T-cell (primary cell): ENCODE results near the gene SINHCAF. TPM values are rescaled to one million over a fixed set of nuclear protein-coding genes. Genes with fewer than 3 reads are reported as not detected.
"Not testable (repeated sequence)": the region's sequence is repeated elsewhere in the genome, so short reads cannot be mapped to it uniquely, and the experiment has no call there.

ENCODE experiments used
- ATAC-seq, 4 experiments: fragments of 200-7000 bp in 3 of 4; fragments of 150-1000 bp in 1 of 4; cut with Tn5 transposase; replicated peaks in 1 of 4; 1 replicate in 3 of 4; 2 replicates in 1 of 4; pipeline ENCODE4 v1.10.0; 2021; ENCODE audit warnings: moderate library complexity in 3 of 4, mild to moderate bottlenecking in 2 of 4, moderate number of reproducible peaks in 1 of 4
- CTCF ChIA-PET, 2 donors: fragments of 300-600 bp; sonication (Branson Sonifier 250); formaldehyde crosslinking; loops; one replicate each; lab custom pipeline; 2022; ENCODE audit warnings: antibody characterized with exemption in 2 of 2; lab: Charles Lee
- POLR2A ChIA-PET, 2 donors: fragments of 300-600 bp; sonication (Branson Sonifier 250); formaldehyde crosslinking; loops; one replicate each; lab custom pipeline; 2022; ENCODE audit warnings: antibody characterized with exemption in 2 of 2; lab: Charles Lee
- DNase-seq, 35 experiments: peaks; one replicate each; pipeline versions ENCODE4 v3.0.0 to v3.0.0-alpha.2; 2013 to 2023
- H3K27ac ChIP-seq: one replicate; pipeline ENCODE4 v1.5.1; 2013; ENCODE audit warnings: low read length
- H3K27me3 ChIP-seq, 2 experiments: replicated peaks in 1 of 2; 1 replicate in 1 of 2; 2 replicates in 1 of 2; pipeline versions ENCODE4 v1.6.1 to v1.7.0; 2013; ENCODE audit warnings: low read length in 1 of 2, mixed read lengths in 1 of 2; ENCODE audit not compliant: control insufficient read depth in 2 of 2, insufficient read depth in 2 of 2; ENCODE audit errors: extremely low read depth in 1 of 2
- H3K36me3 ChIP-seq, 2 donors: 1 replicate in 1 of 2; 2 replicates in 1 of 2; pipeline versions ENCODE4 v1.6.1 to v1.7.0; 2013; ENCODE audit warnings: low read length in 1 of 2; ENCODE audit not compliant: control insufficient read depth in 2 of 2, insufficient read depth in 1 of 2; ENCODE audit errors: extremely low read depth in 1 of 2
- H3K4me1 ChIP-seq, 2 experiments: 1 replicate in 1 of 2; 2 replicates in 1 of 2; pipeline versions ENCODE4 v1.6.1 to v1.7.0; 2013; ENCODE audit warnings: low read length in 2 of 2, mixed read lengths in 1 of 2; ENCODE audit not compliant: insufficient read depth in 2 of 2, control insufficient read depth in 1 of 2; ENCODE audit errors: extremely low read depth in 1 of 2
- H3K4me3 ChIP-seq, 2 donors: 1 replicate in 1 of 2; 2 replicates in 1 of 2; pipeline versions ENCODE4 v1.5.1 to v1.7.0; 2013; ENCODE audit warnings: mild to moderate bottlenecking in 2 of 2, low read length in 1 of 2, moderate library complexity in 1 of 2; ENCODE audit not compliant: control insufficient read depth in 1 of 2; ENCODE audit errors: extremely low read depth in 1 of 2
- H3K9me3 ChIP-seq: 2 replicates; pipeline ENCODE4 v1.7.0; 2013
- H3K27ac Mint-ChIP-seq, 2 donors: one replicate each; pipeline ENCODE4 v1.8.0; 2020 to 2021; ENCODE audit warnings: mild to moderate bottlenecking in 2 of 2, mixed read lengths in 2 of 2
- H3K27me3 Mint-ChIP-seq, 2 donors: one replicate each; pipeline ENCODE4 v1.8.0; 2021 to 2022; ENCODE audit warnings: mixed read lengths in 2 of 2
- H3K36me3 Mint-ChIP-seq: one replicate; pipeline ENCODE4 v1.8.0; 2021; ENCODE audit warnings: mixed read lengths
- H3K4me1 Mint-ChIP-seq, 3 donors: one replicate each; pipeline ENCODE4 v1.8.0; 2020 to 2022; ENCODE audit warnings: mixed read lengths in 3 of 3, mild to moderate bottlenecking in 1 of 3
- H3K4me3 Mint-ChIP-seq, 3 donors: one replicate each; pipeline ENCODE4 v1.8.0; 2020 to 2022; ENCODE audit warnings: mild to moderate bottlenecking in 3 of 3, mixed read lengths in 3 of 3, moderate library complexity in 3 of 3
- H3K9me3 Mint-ChIP-seq, 3 donors: one replicate each; pipeline ENCODE4 v1.8.0; 2020 to 2022; ENCODE audit warnings: mixed read lengths in 3 of 3
- WGBS: methylation state at CpG from one replicate; pipeline ENCODE4 v1.1.5; 2013; ENCODE audit warnings: missing lambda C conversion rate; ENCODE audit not compliant: insufficient coverage; 5-methylcytosine and 5-hydroxymethylcytosine counted together
- total RNA-seq, 35 experiments: library from RNA in 6 of 35; stranded (reverse) in 6 of 35; fragments of 120-200 nt in 1 of 35; gene quantifications; one replicate each; pipeline versions ENCODE4 v1.2.1 to v1.2.4 and lab custom pipeline; 2013 to 2026

SINHCAF gene
- total RNA-seq, 5 donors from 2014 or later (not counting 1 experiment from before 2014, with no cell fraction given), result 70.3 to 93.2 (median 85.0) TPM

DNA sequence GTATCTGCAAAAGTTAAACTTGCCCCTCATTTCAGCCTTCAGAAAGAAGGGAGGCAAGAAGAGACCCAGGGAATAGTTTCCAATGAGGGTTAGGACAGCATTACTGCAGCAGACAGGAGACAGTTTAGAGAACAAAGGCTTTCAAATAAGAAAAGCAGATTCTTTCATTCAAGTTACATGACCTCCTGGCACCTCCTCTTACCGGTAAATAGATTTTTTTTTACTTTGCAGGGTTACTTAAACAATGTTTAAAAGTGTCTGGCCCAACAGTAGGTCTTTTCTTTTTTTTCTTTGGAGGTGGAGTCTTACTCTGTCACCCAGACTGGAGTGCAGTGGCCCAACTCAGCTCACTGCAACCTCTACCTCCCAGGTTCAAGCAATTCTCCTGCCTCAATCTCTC, 47.1 kb downstream of the SINHCAF start:
- Histone ChIP-seq H3K4me1 (no peaks in the 10 kb centered on the region), H3K9me3 (no peaks in the 10 kb centered on the region), H3K4me3 (no peak overlapping the region), H3K27me3 (no peaks in the 10 kb centered on the region), H3K36me3 (peaks cover 2 to 34% of the 10 kb centered on the region in 2 donors), H3K27ac (no peak overlapping the region)
- Mint-ChIP-seq H3K36me3 (peaks cover 34% of the 10 kb centered on the region), H3K4me3 (no peak overlapping the region), H3K27me3 (no peaks in the 10 kb centered on the region), H3K27ac (peak overlapping the region in 1 of 2 donors; percentile 0), H3K4me1 (no peaks in the 10 kb centered on the region), H3K9me3 (no peaks in the 10 kb centered on the region)
- POLR2A ChIA-PET, result no interaction called here
- CTCF ChIA-PET, result no interaction called here
- ATAC-seq (no peak), DNase-seq (no peak)
- WGBS, result no CpG with 5 or more reads among the region's 1 CpG

DNA sequence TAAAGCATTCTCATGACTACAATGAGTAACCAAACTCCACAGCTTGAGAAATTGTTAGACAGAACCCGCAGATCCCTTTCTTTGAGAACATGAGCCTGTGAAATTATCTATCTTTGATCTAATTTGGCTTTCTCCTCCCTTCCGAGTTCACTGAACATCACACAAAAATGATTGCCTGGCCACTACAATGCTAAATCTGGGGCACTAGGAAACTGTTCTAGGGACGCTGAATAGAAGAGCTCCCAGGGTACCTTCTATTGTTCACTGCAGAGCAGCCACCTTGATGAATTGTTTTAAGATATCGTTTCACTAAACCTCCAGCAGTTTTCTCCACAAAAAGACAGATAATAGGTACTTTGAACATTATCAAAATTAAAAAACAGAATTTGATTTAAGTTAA, 47.5 kb downstream of the SINHCAF start:
- 100% methylated on average over 2 of the region's 4 CpGs for WGBS
- POLR2A ChIA-PET, result interaction anchor here in 1 of 2 donors (0.6 kb wide), 1 partner anchor 1183 kb away, joined by 3 read pairs; no protein-coding TSS in a partner anchor
- ATAC-seq (no peak), DNase-seq (no peak)
- Histone ChIP-seq H3K4me3 (no peak overlapping the region), H3K27ac (no peak overlapping the region), H3K9me3 (no peaks in the 10 kb centered on the region), H3K27me3 (no peaks in the 10 kb centered on the region), H3K36me3 (peaks cover 2 to 32% of the 10 kb centered on the region in 2 donors), H3K4me1 (no peaks in the 10 kb centered on the region)
- no peak overlapping the region for H3K4me3 Mint-ChIP-seq
- peaks cover 34% of the 10 kb centered on the region for H3K36me3 Mint-ChIP-seq
- H3K27ac Mint-ChIP-seq, result peak overlapping the region in 1 of 2 donors; percentile 0
- no peaks in the 10 kb centered on the region for H3K9me3 Mint-ChIP-seq
- CTCF ChIA-PET, result interaction anchor here in 1 of 2 donors (0.7 kb wide), 2 partner anchors 8 to 107 kb away, joined by 4 to 6 read pairs; no protein-coding TSS in a partner anchor
- no peaks in the 10 kb centered on the region for H3K27me3 Mint-ChIP-seq
- H3K4me1 Mint-ChIP-seq, result no peaks in the 10 kb centered on the region

DNA sequence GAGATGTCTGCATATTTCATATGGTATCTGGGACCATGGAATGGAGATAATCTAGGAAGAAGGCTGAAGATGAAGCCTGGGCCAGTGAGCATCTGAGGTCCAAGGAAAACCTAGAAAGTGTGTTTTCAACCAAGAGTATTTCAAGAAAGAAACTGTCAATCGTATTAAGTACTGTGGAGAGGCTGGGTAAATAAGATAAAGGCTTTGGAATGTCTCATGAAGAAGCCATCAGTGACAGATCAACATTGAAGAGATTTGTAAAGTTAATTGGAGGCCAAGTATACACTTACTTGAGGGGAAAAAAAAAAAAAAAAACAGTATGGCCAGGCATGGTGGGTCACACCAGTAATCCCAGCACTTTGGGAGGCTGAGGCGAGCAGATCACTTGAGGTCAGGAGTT, 48.9 kb downstream of the SINHCAF start:
- no peaks in the 10 kb centered on the region for H3K4me1 ChIP-seq
- no peak for DNase-seq
- H3K36me3 ChIP-seq, result peaks cover 2 to 18% of the 10 kb centered on the region in 2 donors
- WGBS, result 100% methylated on average over 2 of the region's 2 CpGs
- no peak overlapping the region for H3K4me3 Mint-ChIP-seq
- ChIA-PET POLR2A (no interaction called here), CTCF (no interaction called here)
- no peaks in the 10 kb centered on the region for H3K9me3 ChIP-seq
- no peak for ATAC-seq
- H3K27me3 Mint-ChIP-seq, result no peaks in the 10 kb centered on the region
- H3K36me3 Mint-ChIP-seq, result peaks cover 27% of the 10 kb centered on the region
- no peaks in the 10 kb centered on the region for H3K4me1 Mint-ChIP-seq
- H3K27ac ChIP-seq, result no peak overlapping the region
- H3K9me3 Mint-ChIP-seq, result no peaks in the 10 kb centered on the region
- no peak overlapping the region for H3K4me3 ChIP-seq
- H3K27ac Mint-ChIP-seq, result peak overlapping the region in 1 of 2 donors; percentile 5
- no peaks in the 10 kb centered on the region for H3K27me3 ChIP-seq

DNA sequence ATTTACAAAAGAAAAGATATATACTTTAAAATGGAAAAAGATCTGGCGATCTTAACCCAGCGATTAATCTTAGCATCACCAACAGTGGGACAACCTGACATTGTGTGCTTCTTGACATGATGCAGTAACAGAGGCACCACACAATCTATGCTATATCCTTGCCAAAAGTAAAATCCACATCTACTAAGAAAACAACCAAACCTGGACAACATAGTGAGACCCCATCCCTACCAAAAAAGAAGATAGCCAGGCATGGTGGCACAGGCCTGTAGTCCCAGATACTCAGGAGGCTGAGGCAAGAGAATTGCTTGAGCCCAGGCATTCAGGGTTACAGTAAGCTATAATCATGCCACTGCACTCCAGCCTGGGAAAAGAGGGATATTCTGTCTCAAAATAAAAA, 50.5 kb downstream of the SINHCAF start:
- ChIA-PET CTCF (interaction anchor here (0.5 kb wide), 4 partner anchors 127 to 1622 kb away, joined by 3 to 6 read pairs (median 4); no protein-coding TSS in a partner anchor), POLR2A (no interaction called here)
- no peaks in the 10 kb centered on the region for H3K4me1 ChIP-seq
- Mint-ChIP-seq H3K27me3 (no peaks in the 10 kb centered on the region), H3K4me1 (no peaks in the 10 kb centered on the region), H3K9me3 (no peaks in the 10 kb centered on the region), H3K36me3 (peaks cover 25% of the 10 kb centered on the region), H3K4me3 (no peak overlapping the region), H3K27ac (no peak overlapping the region)
- H3K36me3 ChIP-seq, result peaks cover 4 to 17% of the 10 kb centered on the region in 2 donors
- no peak for DNase-seq
- no peak overlapping the region for H3K27ac ChIP-seq
- no peak for ATAC-seq
- no peaks in the 10 kb centered on the region for H3K9me3 ChIP-seq
- no peaks in the 10 kb centered on the region for H3K27me3 ChIP-seq
- no peak overlapping the region for H3K4me3 ChIP-seq
- no CpG with 5 or more reads among the region's 2 CpGs for WGBS

DNA sequence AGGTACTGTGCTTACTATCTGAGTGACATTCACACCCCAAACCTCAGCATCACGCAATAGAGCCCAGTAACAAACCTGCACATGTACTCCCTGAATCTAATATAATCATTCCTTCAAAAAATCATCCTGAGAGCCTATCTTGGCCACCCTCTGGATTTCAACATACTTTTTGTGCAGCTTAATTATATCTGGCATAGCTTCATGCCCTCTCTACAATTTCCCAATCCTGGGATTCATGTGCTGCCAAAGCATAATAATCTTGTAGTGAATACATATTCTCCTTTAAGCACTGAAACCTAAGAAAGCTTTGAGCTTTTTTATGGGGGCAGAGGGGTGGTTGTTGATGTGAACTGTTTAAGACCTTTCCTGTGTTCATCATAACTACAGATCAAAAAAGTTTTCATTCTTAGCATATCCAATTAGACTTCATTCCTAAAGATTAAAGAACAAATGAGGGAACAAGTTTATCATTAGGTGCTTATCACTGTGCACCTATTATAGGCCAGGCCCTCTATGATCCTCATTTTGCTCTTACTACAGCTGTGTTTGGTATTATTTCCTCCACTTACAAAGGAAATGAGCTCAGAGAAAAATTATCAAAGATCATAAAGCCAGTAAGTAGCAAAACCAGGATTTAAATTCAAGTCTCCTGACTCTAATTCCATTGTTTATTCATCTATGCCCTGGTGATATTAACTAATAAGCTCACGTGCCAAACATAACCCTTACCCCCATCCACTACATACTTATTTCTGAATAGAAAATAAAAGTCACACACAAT, 51.2 kb downstream of the SINHCAF start:
- ATAC-seq (no peak), DNase-seq (no peak)
- Mint-ChIP-seq H3K4me3 (no peak overlapping the region), H3K9me3 (no peaks in the 10 kb centered on the region), H3K27me3 (no peaks in the 10 kb centered on the region), H3K36me3 (peaks cover 26% of the 10 kb centered on the region), H3K4me1 (no peaks in the 10 kb centered on the region), H3K27ac (peak overlapping the region; percentile 14 to 39)
- ChIA-PET CTCF (interaction anchor here (0.5 to 1.2 kb wide), 5 partner anchors 9 to 973 kb away, joined by 3 to 4 read pairs (median 3); no protein-coding TSS in a partner anchor), POLR2A (interaction anchor here in 1 of 2 donors (0.6 kb wide), 1 partner anchor 59 kb away, joined by 5 read pairs; no protein-coding TSS in a partner anchor)
- no peak overlapping the region for H3K4me3 ChIP-seq
- WGBS, result 92% methylated on average over 1 of the region's 2 CpGs
- H3K36me3 ChIP-seq, result peaks cover 4 to 17% of the 10 kb centered on the region in 2 donors
- no peaks in the 10 kb centered on the region for H3K4me1 ChIP-seq
- no peaks in the 10 kb centered on the region for H3K9me3 ChIP-seq
- no peaks in the 10 kb centered on the region for H3K27me3 ChIP-seq
- H3K27ac ChIP-seq, result no peak overlapping the region

DNA sequence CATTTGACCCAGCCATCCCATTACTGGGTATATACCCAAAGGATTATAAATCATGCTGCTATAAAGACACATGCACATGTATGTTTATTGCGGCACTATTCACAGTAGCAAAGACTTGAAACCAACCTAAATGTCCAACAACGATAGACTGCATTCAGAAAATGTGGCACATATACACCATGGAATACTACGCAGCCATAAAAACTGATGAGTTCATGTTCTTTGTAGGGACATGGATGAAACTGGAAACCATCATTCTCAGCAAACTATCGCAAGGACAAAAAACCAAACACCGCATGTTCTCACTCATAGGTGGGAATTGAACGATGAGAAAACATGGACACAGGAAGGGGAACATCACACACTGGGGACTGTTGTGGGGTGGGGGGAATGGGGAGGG, 52.2 kb downstream of the SINHCAF start:
- H3K27me3 Mint-ChIP-seq, H3K4me1 ChIP-seq, H3K4me3 ChIP-seq, POLR2A ChIA-PET, H3K27ac Mint-ChIP-seq, H3K9me3 Mint-ChIP-seq, H3K27me3 ChIP-seq, DNase-seq, H3K4me3 Mint-ChIP-seq, ATAC-seq, H3K4me1 Mint-ChIP-seq, H3K27ac ChIP-seq, H3K9me3 ChIP-seq: not testable (repeated sequence)
- CTCF ChIA-PET, result interaction anchor here in 1 of 2 donors (1.1 kb wide), 1 partner anchor 14 kb away, joined by 3 read pairs; no protein-coding TSS in a partner anchor
- no CpG with 5 or more reads among the region's 6 CpGs for WGBS
- H3K36me3 Mint-ChIP-seq, result peaks cover 28% of the 10 kb centered on the region
- H3K36me3 ChIP-seq, result peaks cover 2 to 17% of the 10 kb centered on the region in 2 donors
